HEK293 (cell line): ENCODE results near the gene RIPPLY2.

Source experiments
- CTCF ChIA-PET: fragments of 350-600 bp; formaldehyde crosslinking; extraction: SDS; loops from one replicate; lab custom pipeline; 2021; ENCODE audit warnings: antibody characterized with exemption; lab: Yijun Ruan, JAX
- POLR2A ChIA-PET: fragments of 300-600 bp; formaldehyde crosslinking; extraction: SDS; loops from one replicate; lab custom pipeline; 2020; ENCODE audit warnings: antibody characterized with exemption, inconsistent platforms; lab: Yijun Ruan, JAX
- H3K27ac ChIP-seq: fragments of 200-500 bp; sonication (Bioruptor generic); 2 replicates; pipeline ENCODE4 v1.5.1; 2014; ENCODE audit warnings: low read depth, low read length, control low read depth, inconsistent platforms; ENCODE audit errors: extremely low read depth
- H3K36me3 ChIP-seq, 2 experiments: fragments of 200-500 bp in 1 of 2; sonication (Bioruptor generic) in 1 of 2; 1 replicate in 1 of 2; 2 replicates in 1 of 2; pipeline ENCODE4 v1.5.1; 2014 to 2017; ENCODE audit warnings: inconsistent platforms in 2 of 2, low read length in 2 of 2; ENCODE audit not compliant: control insufficient read depth in 2 of 2, insufficient read depth in 1 of 2
- H3K4me1 ChIP-seq: fragments of 200-500 bp; sonication (Bioruptor generic); 2 replicates; pipeline ENCODE4 v1.5.1; 2014; ENCODE audit warnings: mild to moderate bottlenecking, low read length, inconsistent platforms; ENCODE audit not compliant: control insufficient read depth, insufficient read depth
- H3K4me3 ChIP-seq: 2 replicates; pipeline ENCODE4 v1.5.1; 2011; ENCODE audit warnings: low read depth, mild to moderate bottlenecking, control low read depth, low read length, moderate library complexity
- H3K9me3 ChIP-seq: fragments of 200-500 bp; sonication (Bioruptor generic); 2 replicates; pipeline ENCODE4 v1.5.1; 2014; ENCODE audit warnings: low read depth, low read length, inconsistent platforms; ENCODE audit not compliant: control insufficient read depth, insufficient read depth
- BCL11A ChIP-seq: fragments of 450-650 bp; formaldehyde crosslinking; IDR thresholded peaks from 2 replicates; pipeline ENCODE4 v1.5.1; 2016; ENCODE audit warnings: low read depth, missing biosample characterization, missing genetic modification characterization
- BCL11B ChIP-seq: fragments of 450-650 bp; formaldehyde crosslinking; IDR thresholded peaks from 2 replicates; pipeline ENCODE4 v1.5.1; 2016; ENCODE audit warnings: low read depth, missing biosample characterization, missing genetic modification characterization
- FEZF1 ChIP-seq: fragments of 450-650 bp; formaldehyde crosslinking; IDR thresholded peaks from 2 replicates; pipeline ENCODE4 v1.5.1; 2016; ENCODE audit warnings: missing biosample characterization, missing genetic modification characterization
- HOXA7 ChIP-seq: sonication (generic); formaldehyde crosslinking; IDR thresholded peaks from 2 replicates; pipeline ENCODE4 v1.8.1; 2022; ENCODE audit warnings: missing genetic modification reagents, borderline replicate concordance
- HOXD13 ChIP-seq: sonication (generic); formaldehyde crosslinking; IDR thresholded peaks from 2 replicates; pipeline ENCODE4 v1.8.0; 2022; ENCODE audit warnings: missing genetic modification reagents, borderline replicate concordance
- KLF8 ChIP-seq: fragments of 450-650 bp; formaldehyde crosslinking; IDR thresholded peaks from 2 replicates; pipeline ENCODE4 v1.5.1; 2016; ENCODE audit warnings: missing biosample characterization, missing genetic modification characterization
- MYNN ChIP-seq: fragments of 450-650 bp; formaldehyde crosslinking; IDR thresholded peaks from 2 replicates; pipeline ENCODE4 v1.5.1; 2016; ENCODE audit warnings: missing biosample characterization, missing genetic modification characterization, borderline replicate concordance
- SETDB1 ChIP-seq: IDR thresholded peaks from one replicate; pipeline ENCODE4 v1.6.1; 2017; ENCODE audit warnings: mild to moderate bottlenecking, low read length, moderate library complexity, mixed read lengths; ENCODE audit not compliant: insufficient read length
- TRIM28 ChIP-seq: IDR thresholded peaks from 2 replicates; pipeline ENCODE4 v1.6.1; 2011; ENCODE audit warnings: low read length, control low read depth, borderline replicate concordance
- ZBTB48 ChIP-seq: fragments of 450-650 bp; formaldehyde crosslinking; IDR thresholded peaks from 2 replicates; pipeline ENCODE4 v1.5.1; 2016; ENCODE audit warnings: missing biosample characterization, missing genetic modification characterization
- ZNF10 ChIP-seq: fragments of 450-650 bp; formaldehyde crosslinking; IDR thresholded peaks from 2 replicates; pipeline ENCODE4 v1.5.1; 2017; ENCODE audit warnings: missing biosample characterization, missing genetic modification characterization
- ZNF2 ChIP-seq: fragments of 450-650 bp; formaldehyde crosslinking; IDR thresholded peaks from 2 replicates; pipeline ENCODE4 v1.5.1; 2016; ENCODE audit warnings: missing biosample characterization, missing genetic modification characterization
- ZNF292 ChIP-seq: fragments of 450-650 bp; formaldehyde crosslinking; IDR thresholded peaks from 2 replicates; pipeline ENCODE4 v1.5.1; 2016; ENCODE audit warnings: low read depth, missing biosample characterization, missing genetic modification characterization, borderline replicate concordance
- ZNF768 ChIP-seq: fragments of 450-650 bp; formaldehyde crosslinking; IDR thresholded peaks from 2 replicates; pipeline ENCODE4 v1.5.1; 2018; ENCODE audit warnings: missing biosample characterization, mild to moderate bottlenecking, missing genetic modification characterization
- ZNF843 ChIP-seq: fragments of 450-650 bp; formaldehyde crosslinking; IDR thresholded peaks from 2 replicates; pipeline ENCODE4 v1.5.1; 2016; ENCODE audit warnings: missing biosample characterization, missing genetic modification characterization
- TF ChIP-seq, protein P1 (sequence below): fragments of 450-650 bp; formaldehyde crosslinking; IDR thresholded peaks from 2 replicates; pipeline ENCODE4 v1.5.1; 2016; ENCODE audit warnings: missing biosample characterization, missing genetic modification characterization
- TF ChIP-seq, protein P2 (sequence below): fragments of 450-650 bp; formaldehyde crosslinking; IDR thresholded peaks from 2 replicates; pipeline ENCODE4 v1.5.1; 2016; ENCODE audit warnings: missing biosample characterization, missing genetic modification characterization
- TF ChIP-seq, protein P3 (sequence below): fragments of 450-650 bp; IDR thresholded peaks from 2 replicates; pipeline ENCODE4 v1.5.1; 2018; ENCODE audit warnings: missing biosample characterization, mild to moderate bottlenecking, missing genetic modification characterization
- TF ChIP-seq, protein P4 (sequence below): fragments of 450-650 bp; formaldehyde crosslinking; IDR thresholded peaks from 2 replicates; pipeline ENCODE4 v1.5.1; 2016; ENCODE audit warnings: missing biosample characterization, missing genetic modification characterization
- TF ChIP-seq, protein P5 (sequence below): fragments of 450-650 bp; formaldehyde crosslinking; IDR thresholded peaks from 2 replicates; pipeline ENCODE4 v1.5.1; 2017; ENCODE audit warnings: missing biosample characterization, missing genetic modification characterization

RIPPLY2 gene

DNA sequence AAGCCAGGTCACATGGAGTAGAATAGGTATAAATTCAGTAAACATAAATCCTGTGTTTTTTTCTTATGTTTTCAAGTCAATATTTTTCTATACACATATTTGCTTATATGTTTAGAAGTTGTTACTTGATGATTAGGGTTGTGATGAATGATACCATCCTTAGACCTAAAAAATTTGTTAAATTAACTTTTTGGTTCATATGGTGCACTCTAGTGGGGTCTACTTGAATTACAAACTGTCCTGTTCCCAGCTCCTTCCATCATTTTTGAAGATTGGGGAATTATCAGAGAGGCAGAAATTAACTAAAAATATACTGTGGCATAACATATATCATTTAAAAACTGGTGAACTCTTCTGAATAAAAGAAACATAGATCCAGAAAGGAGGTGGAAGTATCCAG lies 48.3 kb upstream of the RIPPLY2 start (continued):
- TF ChIP-seq HOXD13 (CRISPR knock-in tag) (no peak), BCL11A (tag by site-specific recombination) (no peak), ZNF292 (tag by site-specific recombination) (no peak), ZNF2 (tag by site-specific recombination) (no peak), MYNN (tag by site-specific recombination) (no peak)
- TF ChIP-seq, protein P1, sequence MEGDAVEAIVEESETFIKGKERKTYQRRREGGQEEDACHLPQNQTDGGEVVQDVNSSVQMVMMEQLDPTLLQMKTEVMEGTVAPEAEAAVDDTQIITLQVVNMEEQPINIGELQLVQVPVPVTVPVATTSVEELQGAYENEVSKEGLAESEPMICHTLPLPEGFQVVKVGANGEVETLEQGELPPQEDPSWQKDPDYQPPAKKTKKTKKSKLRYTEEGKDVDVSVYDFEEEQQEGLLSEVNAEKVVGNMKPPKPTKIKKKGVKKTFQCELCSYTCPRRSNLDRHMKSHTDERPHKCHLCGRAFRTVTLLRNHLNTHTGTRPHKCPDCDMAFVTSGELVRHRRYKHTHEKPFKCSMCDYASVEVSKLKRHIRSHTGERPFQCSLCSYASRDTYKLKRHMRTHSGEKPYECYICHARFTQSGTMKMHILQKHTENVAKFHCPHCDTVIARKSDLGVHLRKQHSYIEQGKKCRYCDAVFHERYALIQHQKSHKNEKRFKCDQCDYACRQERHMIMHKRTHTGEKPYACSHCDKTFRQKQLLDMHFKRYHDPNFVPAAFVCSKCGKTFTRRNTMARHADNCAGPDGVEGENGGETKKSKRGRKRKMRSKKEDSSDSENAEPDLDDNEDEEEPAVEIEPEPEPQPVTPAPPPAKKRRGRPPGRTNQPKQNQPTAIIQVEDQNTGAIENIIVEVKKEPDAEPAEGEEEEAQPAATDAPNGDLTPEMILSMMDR (tag by site-specific recombination) = no peak
- TF ChIP-seq, protein P2, sequence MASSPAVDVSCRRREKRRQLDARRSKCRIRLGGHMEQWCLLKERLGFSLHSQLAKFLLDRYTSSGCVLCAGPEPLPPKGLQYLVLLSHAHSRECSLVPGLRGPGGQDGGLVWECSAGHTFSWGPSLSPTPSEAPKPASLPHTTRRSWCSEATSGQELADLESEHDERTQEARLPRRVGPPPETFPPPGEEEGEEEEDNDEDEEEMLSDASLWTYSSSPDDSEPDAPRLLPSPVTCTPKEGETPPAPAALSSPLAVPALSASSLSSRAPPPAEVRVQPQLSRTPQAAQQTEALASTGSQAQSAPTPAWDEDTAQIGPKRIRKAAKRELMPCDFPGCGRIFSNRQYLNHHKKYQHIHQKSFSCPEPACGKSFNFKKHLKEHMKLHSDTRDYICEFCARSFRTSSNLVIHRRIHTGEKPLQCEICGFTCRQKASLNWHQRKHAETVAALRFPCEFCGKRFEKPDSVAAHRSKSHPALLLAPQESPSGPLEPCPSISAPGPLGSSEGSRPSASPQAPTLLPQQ (tag by site-specific recombination) = no peak

DNA sequence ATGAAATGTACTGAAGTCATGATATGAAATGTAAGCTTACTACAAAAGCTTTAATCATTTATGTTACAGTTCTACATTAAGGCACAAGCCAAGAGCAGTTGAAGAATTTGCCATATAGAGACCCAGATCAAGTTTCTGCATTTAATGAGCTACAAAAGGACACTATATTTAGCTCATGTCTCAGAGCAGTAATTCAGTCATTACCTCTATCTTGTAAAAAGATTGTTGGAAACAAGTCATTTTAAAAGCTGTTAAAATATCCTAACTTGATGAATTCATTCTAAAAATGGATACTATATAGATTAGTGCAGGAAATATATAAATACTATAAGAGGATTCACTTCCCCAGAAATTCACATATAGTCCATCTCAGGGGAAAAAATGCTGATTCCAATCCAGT lies 45.2 kb upstream of the RIPPLY2 start:
- CTCF ChIA-PET = interaction anchor here (1.0 to 1.4 kb wide), 2 partner anchors 9 to 193 kb away, joined by 4 read pairs; no protein-coding TSS in a partner anchor
- no peaks in the 10 kb centered on the region for H3K36me3 ChIP-seq
- POLR2A ChIA-PET = no interaction called here
- no peak overlapping the region for H3K4me3 ChIP-seq
- no peak overlapping the region for H3K27ac ChIP-seq
- no peaks in the 10 kb centered on the region for H3K4me1 ChIP-seq
- TF ChIP-seq ZNF10 = peak; percentile 75
- TF ChIP-seq BCL11A (tag by site-specific recombination) = peak; percentile 65; the same call in 1 of the 2 replicates
- TF ChIP-seq, protein P3, sequence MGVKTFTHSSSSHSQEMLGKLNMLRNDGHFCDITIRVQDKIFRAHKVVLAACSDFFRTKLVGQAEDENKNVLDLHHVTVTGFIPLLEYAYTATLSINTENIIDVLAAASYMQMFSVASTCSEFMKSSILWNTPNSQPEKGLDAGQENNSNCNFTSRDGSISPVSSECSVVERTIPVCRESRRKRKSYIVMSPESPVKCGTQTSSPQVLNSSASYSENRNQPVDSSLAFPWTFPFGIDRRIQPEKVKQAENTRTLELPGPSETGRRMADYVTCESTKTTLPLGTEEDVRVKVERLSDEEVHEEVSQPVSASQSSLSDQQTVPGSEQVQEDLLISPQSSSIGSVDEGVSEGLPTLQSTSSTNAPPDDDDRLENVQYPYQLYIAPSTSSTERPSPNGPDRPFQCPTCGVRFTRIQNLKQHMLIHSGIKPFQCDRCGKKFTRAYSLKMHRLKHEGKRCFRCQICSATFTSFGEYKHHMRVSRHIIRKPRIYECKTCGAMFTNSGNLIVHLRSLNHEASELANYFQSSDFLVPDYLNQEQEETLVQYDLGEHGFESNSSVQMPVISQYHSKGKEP (tag by site-specific recombination) = peak; percentile 43; the same call in 1 of the 2 replicates
- no peak for TF ChIP-seq SETDB1
- TF ChIP-seq HOXA7 (CRISPR knock-in tag) = no peak
- TF ChIP-seq ZNF768 = no peak
- no peak for TF ChIP-seq ZNF2 (tag by site-specific recombination)
- TF ChIP-seq KLF8 (tag by site-specific recombination) = peak; percentile 38; the same call in 1 of the 2 replicates
- TF ChIP-seq ZBTB48 (tag by site-specific recombination) = no peak
- peak; percentile 60; the same call in 1 of the 2 replicates for TF ChIP-seq FEZF1 (tag by site-specific recombination)
- TF ChIP-seq, protein P4, sequence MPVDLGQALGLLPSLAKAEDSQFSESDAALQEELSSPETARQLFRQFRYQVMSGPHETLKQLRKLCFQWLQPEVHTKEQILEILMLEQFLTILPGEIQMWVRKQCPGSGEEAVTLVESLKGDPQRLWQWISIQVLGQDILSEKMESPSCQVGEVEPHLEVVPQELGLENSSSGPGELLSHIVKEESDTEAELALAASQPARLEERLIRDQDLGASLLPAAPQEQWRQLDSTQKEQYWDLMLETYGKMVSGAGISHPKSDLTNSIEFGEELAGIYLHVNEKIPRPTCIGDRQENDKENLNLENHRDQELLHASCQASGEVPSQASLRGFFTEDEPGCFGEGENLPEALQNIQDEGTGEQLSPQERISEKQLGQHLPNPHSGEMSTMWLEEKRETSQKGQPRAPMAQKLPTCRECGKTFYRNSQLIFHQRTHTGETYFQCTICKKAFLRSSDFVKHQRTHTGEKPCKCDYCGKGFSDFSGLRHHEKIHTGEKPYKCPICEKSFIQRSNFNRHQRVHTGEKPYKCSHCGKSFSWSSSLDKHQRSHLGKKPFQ (tag by site-specific recombination) = 0 out of 2 replicates have a peak, but pooled peaks have one; percentile 17
- TF ChIP-seq ZNF843 = peak; percentile 68; the same call in 1 of the 2 replicates
- peak; percentile 52; the same call in 1 of the 2 replicates for TF ChIP-seq TRIM28
- TF ChIP-seq BCL11B = 0 out of 2 replicates have a peak, but pooled peaks have one; percentile 57
- TF ChIP-seq, protein P5, sequence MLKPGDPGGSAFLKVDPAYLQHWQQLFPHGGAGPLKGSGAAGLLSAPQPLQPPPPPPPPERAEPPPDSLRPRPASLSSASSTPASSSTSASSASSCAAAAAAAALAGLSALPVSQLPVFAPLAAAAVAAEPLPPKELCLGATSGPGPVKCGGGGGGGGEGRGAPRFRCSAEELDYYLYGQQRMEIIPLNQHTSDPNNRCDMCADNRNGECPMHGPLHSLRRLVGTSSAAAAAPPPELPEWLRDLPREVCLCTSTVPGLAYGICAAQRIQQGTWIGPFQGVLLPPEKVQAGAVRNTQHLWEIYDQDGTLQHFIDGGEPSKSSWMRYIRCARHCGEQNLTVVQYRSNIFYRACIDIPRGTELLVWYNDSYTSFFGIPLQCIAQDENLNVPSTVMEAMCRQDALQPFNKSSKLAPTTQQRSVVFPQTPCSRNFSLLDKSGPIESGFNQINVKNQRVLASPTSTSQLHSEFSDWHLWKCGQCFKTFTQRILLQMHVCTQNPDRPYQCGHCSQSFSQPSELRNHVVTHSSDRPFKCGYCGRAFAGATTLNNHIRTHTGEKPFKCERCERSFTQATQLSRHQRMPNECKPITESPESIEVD (tag by site-specific recombination) = peak; percentile 71
- H3K9me3 ChIP-seq = no peaks in the 10 kb centered on the region
